Cardiac fibroblast (primary cell): ENCODE data around the gene ISG15.
A peak's percentile ranks its signal among the peaks of the same experiment; 100 is the strongest.

Experiments
- DNase-seq, 2 donors: peaks; one replicate each; pipeline versions ENCODE4 v3.0.0 to v3.0.0-alpha.2; 2010; ENCODE audit warnings: low read depth in 2 of 2
- H3K4me3 ChIP-seq, 2 donors: replicated peaks in 1 of 2; 1 replicate in 1 of 2; 2 replicates in 1 of 2; pipeline ENCODE4 v1.5.1; 2011; ENCODE audit warnings: low read depth in 2 of 2, low read length in 2 of 2, mild to moderate bottlenecking in 2 of 2, moderate library complexity in 1 of 2
- TF ChIP-seq, protein P1 (sequence below): IDR thresholded peaks from one replicate; pipeline ENCODE4 v1.5.1; 2011; ENCODE audit warnings: low read depth, mild to moderate bottlenecking, low read length, inconsistent platforms

ISG15 gene

DNA sequence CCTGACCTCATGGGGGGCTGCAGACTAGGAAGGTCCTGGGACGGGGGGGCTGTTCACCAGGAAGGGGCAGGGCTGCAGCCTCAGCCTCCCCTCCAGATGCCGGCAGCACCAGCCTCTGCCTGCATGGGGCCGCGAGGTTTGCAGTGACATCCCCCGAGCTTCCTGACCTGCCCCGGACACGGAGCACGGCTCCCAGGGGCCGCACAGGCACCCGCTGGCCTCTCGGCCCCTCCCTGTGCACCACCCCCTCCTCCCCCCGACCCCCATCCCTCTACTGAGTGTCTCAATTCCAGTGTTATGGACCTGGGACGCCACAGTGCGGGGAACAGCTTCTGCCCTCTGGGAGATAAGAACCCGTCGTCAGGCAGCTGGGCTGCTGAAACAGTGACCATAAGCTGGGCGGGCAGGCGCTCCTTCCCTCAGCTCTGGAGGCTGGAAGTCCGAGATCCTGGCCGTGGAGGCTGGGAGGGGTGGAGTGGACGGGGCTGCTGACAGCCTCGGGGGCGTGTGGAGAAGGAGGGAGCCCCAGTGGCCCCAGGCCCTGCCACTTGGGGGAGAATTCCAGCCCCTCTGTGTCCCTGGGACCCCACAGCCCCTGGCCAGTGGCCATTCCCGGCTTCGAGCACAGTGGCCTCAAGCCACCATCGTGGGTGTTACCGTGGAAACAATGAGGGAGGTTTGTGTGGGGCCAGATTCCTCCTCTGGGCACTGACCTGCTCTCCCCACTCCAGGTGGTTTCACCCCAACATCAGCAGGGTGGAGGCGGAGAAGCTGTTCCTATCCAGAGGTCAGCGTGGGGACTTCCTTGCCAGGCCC lies 49.3 kb downstream of the ISG15 start:
- H3K4me3 ChIP-seq, result no peak overlapping the region
- DNase-seq, result peak in 1 of 2 donors; percentile 32
- TF ChIP-seq, protein P1, sequence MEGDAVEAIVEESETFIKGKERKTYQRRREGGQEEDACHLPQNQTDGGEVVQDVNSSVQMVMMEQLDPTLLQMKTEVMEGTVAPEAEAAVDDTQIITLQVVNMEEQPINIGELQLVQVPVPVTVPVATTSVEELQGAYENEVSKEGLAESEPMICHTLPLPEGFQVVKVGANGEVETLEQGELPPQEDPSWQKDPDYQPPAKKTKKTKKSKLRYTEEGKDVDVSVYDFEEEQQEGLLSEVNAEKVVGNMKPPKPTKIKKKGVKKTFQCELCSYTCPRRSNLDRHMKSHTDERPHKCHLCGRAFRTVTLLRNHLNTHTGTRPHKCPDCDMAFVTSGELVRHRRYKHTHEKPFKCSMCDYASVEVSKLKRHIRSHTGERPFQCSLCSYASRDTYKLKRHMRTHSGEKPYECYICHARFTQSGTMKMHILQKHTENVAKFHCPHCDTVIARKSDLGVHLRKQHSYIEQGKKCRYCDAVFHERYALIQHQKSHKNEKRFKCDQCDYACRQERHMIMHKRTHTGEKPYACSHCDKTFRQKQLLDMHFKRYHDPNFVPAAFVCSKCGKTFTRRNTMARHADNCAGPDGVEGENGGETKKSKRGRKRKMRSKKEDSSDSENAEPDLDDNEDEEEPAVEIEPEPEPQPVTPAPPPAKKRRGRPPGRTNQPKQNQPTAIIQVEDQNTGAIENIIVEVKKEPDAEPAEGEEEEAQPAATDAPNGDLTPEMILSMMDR, result no peak

DNA sequence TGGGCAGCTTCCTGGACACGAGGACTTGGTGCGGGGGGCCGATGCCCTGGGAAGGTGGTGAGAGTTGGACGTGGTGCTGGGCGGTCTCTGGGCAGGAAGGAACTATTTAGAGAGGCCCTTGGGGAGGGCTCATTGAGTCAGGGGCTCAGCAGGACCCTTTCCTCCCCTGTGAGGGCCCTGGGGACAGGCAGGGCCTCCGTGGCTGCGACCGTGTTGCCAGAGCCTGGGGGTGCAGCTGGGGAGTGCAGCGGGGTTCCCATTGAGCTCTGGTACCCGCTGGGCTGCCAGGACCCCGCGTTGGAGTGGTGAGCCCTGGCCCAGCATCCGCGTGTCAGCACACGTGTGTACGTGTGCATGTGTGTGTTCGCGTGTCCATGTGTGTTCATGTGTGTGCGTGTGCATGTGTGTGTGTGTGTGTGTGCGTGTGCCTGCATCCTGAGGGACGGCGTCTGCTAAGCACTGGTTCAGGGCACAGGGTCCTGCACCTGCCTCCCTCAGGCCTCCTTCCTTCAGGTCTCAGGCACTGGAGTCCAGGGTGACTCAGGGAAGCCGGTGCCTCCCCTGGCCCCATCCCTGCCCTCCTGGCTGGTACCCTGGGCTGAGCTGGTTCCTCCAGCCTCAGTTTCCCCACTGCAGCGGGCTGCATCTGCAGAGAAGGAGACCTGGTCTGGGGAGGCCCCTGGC lies 50.1 kb downstream of the ISG15 start:
- DNase-seq, result no peak
- H3K4me3 ChIP-seq, result no peak overlapping the region
- TF ChIP-seq, protein P1, result no peak
